ENCODE data around the gene EPGN.

The EPGN gene, protein sequence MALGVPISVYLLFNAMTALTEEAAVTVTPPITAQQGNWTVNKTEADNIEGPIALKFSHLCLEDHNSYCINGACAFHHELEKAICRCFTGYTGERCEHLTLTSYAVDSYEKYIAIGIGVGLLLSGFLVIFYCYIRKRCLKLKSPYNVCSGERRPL

GRCh38 chr4:74308215-74308614, at the start of gene EPGN:
TSS of gene EPGN (plus strand) at chr4:74308470. CDS start at chr4:74308534, 64 bp downstream.
- no peaks in the 10 kb centered on the region for H3K36me3 ChIP-seq (ENCODE audit: control insufficient read depth, insufficient read depth, low read length)
- no peak within 1 kb of the TSS for H3K27ac ChIP-seq (ENCODE audit: low read depth, low read length)
- H3K27me3 ChIP-seq (ENCODE audit: control insufficient read depth, insufficient read depth, low read length): no peaks in the 10 kb centered on the region
- no peaks in the 10 kb centered on the region; the same call in 1 of the 2 replicates for H3K4me1 ChIP-seq (ENCODE audit: control insufficient read depth, insufficient read depth, low read length)
- no peaks in the 10 kb centered on the region for H3K9me3 ChIP-seq (ENCODE audit: control insufficient read depth, insufficient read depth, low read length)
- no peak within 1 kb of the TSS for H3K4me3 ChIP-seq (ENCODE audit: low read depth, low read length)
- H3K9ac ChIP-seq (ENCODE audit: low read depth, low read length): no peak within 1 kb of the TSS

DNA sequence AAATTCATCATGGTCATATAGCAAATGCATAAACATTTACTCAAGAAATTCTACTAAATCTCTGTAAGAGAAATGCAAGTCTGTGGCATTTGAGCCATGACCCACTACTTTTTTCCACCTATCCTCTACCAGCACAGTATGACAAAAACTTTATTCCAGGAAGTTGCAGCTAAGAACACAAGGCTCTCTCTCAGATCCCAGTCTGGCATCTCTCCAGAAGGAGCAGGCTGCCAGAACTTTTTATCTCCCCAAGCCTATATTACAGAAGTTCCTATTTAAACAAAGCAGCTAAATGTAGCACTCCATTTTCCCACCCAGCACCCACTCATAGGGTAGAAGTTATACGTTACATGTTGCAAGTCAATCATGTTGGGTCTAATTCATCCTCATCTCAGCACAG, 49.3 kb upstream of the EPGN start:
- Histone ChIP-seq H3K9ac (ENCODE audit: low read depth, low read length) (no peak overlapping the region), H3K27ac (ENCODE audit: low read depth, low read length) (no peak overlapping the region), H3K36me3 (ENCODE audit: control insufficient read depth, insufficient read depth, low read length) (no peaks in the 10 kb centered on the region), H3K27me3 (ENCODE audit: control insufficient read depth, insufficient read depth, low read length) (no peaks in the 10 kb centered on the region), H3K4me1 (ENCODE audit: control insufficient read depth, insufficient read depth, low read length) (no peaks in the 10 kb centered on the region), H3K4me3 (ENCODE audit: low read depth, low read length) (no peak overlapping the region), H3K9me3 (ENCODE audit: control insufficient read depth, insufficient read depth, low read length) (no peaks in the 10 kb centered on the region)

DNA sequence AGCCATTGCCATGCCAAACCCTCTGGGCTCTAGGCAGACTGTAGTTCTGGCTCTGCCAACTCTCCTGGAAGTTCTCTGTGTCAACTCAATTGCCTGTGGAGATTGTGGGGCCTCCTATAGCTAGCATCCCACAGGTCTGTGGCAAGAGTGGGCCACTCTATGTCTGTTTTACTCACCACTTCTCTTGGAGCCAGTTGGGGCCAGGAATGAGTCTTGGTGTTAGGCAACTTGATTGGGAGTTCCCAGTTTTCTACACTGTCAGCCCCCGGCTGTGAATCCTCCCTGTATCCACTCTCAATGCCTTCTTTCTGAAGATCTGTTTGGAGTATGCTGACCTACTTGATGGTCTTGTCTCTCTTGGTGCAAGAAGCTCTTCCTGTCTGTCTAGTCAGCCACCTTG, 48.2 kb upstream of the EPGN start:
- Histone ChIP-seq H3K36me3 (ENCODE audit: control insufficient read depth, insufficient read depth, low read length) (no peaks in the 10 kb centered on the region), H3K27ac (ENCODE audit: low read depth, low read length) (no peak overlapping the region), H3K27me3 (ENCODE audit: control insufficient read depth, insufficient read depth, low read length) (no peaks in the 10 kb centered on the region), H3K9ac (ENCODE audit: low read depth, low read length) (no peak overlapping the region), H3K4me3 (ENCODE audit: low read depth, low read length) (no peak overlapping the region), H3K9me3 (ENCODE audit: control insufficient read depth, insufficient read depth, low read length) (no peaks in the 10 kb centered on the region), H3K4me1 (ENCODE audit: control insufficient read depth, insufficient read depth, low read length) (no peaks in the 10 kb centered on the region)

- no peaks in the 10 kb centered on the region for H3K4me1 ChIP-seq (ENCODE audit: control insufficient read depth, insufficient read depth, low read length)
- no peaks in the 10 kb centered on the region for H3K36me3 ChIP-seq (ENCODE audit: control insufficient read depth, insufficient read depth, low read length)
- H3K9me3 ChIP-seq (ENCODE audit: control insufficient read depth, insufficient read depth, low read length): no peaks in the 10 kb centered on the region
Observed at GRCh38 chr4:74262522-74262921, 45.7 kb upstream of the EPGN start.

DNA sequence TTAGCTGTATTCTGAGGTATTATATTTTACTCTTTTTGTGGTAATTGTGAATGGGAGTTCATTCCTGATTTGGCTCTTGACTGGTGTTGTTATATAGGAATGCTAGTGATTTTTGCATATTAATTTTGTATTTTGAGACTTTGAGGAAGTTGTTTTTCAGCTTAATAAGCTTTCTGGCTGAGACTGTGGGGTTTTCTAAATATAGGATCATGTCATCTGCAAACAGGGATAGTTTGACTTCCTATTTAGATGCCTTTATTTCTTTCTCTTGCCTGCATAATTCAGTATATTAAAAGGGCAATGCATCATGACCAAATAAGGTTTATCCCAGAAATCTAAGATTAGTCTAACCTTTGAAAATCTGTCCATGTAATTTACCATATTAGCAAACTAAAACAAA, 44.7 kb upstream of the EPGN start:
- Histone ChIP-seq H3K27me3 (ENCODE audit: control insufficient read depth, insufficient read depth, low read length) (no peaks in the 10 kb centered on the region), H3K9ac (ENCODE audit: low read depth, low read length) (no peak overlapping the region), H3K36me3 (ENCODE audit: control insufficient read depth, insufficient read depth, low read length) (no peaks in the 10 kb centered on the region), H3K4me3 (ENCODE audit: low read depth, low read length) (no peak overlapping the region), H3K4me1 (ENCODE audit: control insufficient read depth, insufficient read depth, low read length) (no peaks in the 10 kb centered on the region), H3K27ac (ENCODE audit: low read depth, low read length) (no peak overlapping the region), H3K9me3 (ENCODE audit: control insufficient read depth, insufficient read depth, low read length) (no peaks in the 10 kb centered on the region)

More at GRCh38 chr4:74262522-74262921, 45.7 kb upstream of the EPGN start:
- no peak overlapping the region for H3K27ac ChIP-seq (ENCODE audit: low read depth, low read length)
- no peak overlapping the region for H3K9ac ChIP-seq (ENCODE audit: low read depth, low read length)
- no peaks in the 10 kb centered on the region for H3K27me3 ChIP-seq (ENCODE audit: control insufficient read depth, insufficient read depth, low read length)
- no peak overlapping the region for H3K4me3 ChIP-seq (ENCODE audit: low read depth, low read length)

GRCh38 chr4:74266081-74266480, 42.2 kb upstream of the EPGN start:
- H3K4me3 ChIP-seq (ENCODE audit: low read depth, low read length): no peak overlapping the region
- H3K27me3 ChIP-seq (ENCODE audit: control insufficient read depth, insufficient read depth, low read length): no peaks in the 10 kb centered on the region
- no peaks in the 10 kb centered on the region for H3K9me3 ChIP-seq (ENCODE audit: control insufficient read depth, insufficient read depth, low read length)
- H3K4me1 ChIP-seq (ENCODE audit: control insufficient read depth, insufficient read depth, low read length): no peaks in the 10 kb centered on the region
- no peaks in the 10 kb centered on the region for H3K36me3 ChIP-seq (ENCODE audit: control insufficient read depth, insufficient read depth, low read length)
- H3K9ac ChIP-seq (ENCODE audit: low read depth, low read length): no peak overlapping the region
- H3K27ac ChIP-seq (ENCODE audit: low read depth, low read length): no peak overlapping the region

DNA sequence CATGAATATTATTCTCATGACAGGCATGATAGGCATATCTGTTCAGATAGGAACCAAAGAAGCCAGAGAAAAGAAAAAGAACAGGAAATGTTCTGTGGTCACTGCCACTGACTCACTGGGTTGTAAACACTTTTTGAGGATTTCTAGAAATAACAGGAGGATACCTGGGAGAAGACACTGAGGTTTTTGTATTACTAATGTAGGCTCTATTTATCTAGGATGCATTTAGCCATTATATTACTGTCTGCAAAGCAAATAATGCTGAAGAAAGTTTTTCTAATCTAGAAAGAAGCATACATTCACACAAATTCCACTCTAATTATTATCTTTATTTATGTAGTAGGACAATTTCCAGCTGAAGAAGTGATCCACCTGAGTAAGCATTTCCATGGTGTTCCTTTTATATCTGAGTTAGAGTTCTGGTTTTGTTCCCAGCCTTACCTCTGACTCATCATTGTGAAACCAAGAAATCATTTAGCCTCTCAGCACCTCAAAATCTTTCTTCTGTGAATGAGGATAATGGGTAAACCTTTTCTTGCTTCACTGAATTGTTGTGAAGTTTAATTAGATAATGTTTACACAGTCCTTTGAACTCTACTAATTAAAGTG, 40.2 kb upstream of the EPGN start:
- H3K4me3 ChIP-seq (ENCODE audit: low read depth, low read length): no peak overlapping the region
- no peaks in the 10 kb centered on the region for H3K27me3 ChIP-seq (ENCODE audit: control insufficient read depth, insufficient read depth, low read length)
- H3K9me3 ChIP-seq (ENCODE audit: control insufficient read depth, insufficient read depth, low read length): no peaks in the 10 kb centered on the region
- no peak overlapping the region for H3K9ac ChIP-seq (ENCODE audit: low read depth, low read length)
- H3K36me3 ChIP-seq (ENCODE audit: control insufficient read depth, insufficient read depth, low read length): no peaks in the 10 kb centered on the region
- H3K27ac ChIP-seq (ENCODE audit: low read depth, low read length): no peak overlapping the region
- H3K4me1 ChIP-seq (ENCODE audit: control insufficient read depth, insufficient read depth, low read length): no peaks in the 10 kb centered on the region

DNA sequence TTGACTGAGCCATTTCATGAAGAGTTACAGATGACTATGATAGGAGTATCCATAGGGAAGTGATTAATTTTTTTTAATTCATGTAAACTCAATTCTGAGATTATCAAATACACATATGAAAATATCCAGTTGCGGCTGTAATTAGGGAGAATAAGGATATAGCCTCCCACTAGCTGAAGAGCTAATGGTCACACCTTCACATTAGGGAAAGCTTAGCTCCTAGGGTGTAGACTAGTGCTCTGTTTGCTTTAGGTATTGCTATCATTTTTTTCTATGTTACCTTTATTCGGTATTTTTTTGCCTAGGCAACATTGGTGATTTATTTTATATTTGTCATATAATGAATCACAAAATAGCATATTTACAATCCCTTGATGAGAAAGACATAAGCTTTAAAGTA, 39.6 kb upstream of the EPGN start:
- Histone ChIP-seq H3K4me1 (ENCODE audit: control insufficient read depth, insufficient read depth, low read length) (no peaks in the 10 kb centered on the region), H3K4me3 (ENCODE audit: low read depth, low read length) (no peak overlapping the region), H3K9me3 (ENCODE audit: control insufficient read depth, insufficient read depth, low read length) (no peaks in the 10 kb centered on the region), H3K27ac (ENCODE audit: low read depth, low read length) (no peak overlapping the region), H3K27me3 (ENCODE audit: control insufficient read depth, insufficient read depth, low read length) (no peaks in the 10 kb centered on the region), H3K9ac (ENCODE audit: low read depth, low read length) (no peak overlapping the region), H3K36me3 (ENCODE audit: control insufficient read depth, insufficient read depth, low read length) (no peaks in the 10 kb centered on the region)

DNA sequence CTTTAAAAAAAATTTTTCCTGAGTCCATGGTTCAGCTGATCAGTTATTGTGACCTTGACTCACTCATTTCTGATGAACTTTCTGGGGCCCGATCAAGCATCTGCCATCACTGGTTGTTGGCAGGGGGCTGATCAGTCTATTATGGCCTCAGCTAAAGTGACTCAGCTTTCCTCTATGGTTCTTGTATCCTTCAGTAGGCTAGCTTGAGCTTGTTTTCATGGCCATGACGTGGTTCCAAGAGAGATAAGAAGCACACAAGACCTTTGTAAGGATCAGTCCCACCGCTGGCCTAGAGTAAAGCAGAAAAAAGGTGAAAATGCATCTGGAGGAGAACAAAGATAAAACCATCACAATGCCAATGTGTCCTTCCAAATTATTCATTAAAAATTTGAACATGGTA, 29.8 kb upstream of the EPGN start:
- Histone ChIP-seq H3K4me3 (ENCODE audit: low read depth, low read length) (no peak overlapping the region), H3K9me3 (ENCODE audit: control insufficient read depth, insufficient read depth, low read length) (no peaks in the 10 kb centered on the region), H3K9ac (ENCODE audit: low read depth, low read length) (no peak overlapping the region), H3K36me3 (ENCODE audit: control insufficient read depth, insufficient read depth, low read length) (no peaks in the 10 kb centered on the region), H3K27ac (ENCODE audit: low read depth, low read length) (no peak overlapping the region), H3K4me1 (ENCODE audit: control insufficient read depth, insufficient read depth, low read length) (no peaks in the 10 kb centered on the region), H3K27me3 (ENCODE audit: control insufficient read depth, insufficient read depth, low read length) (no peaks in the 10 kb centered on the region)

GRCh38 chr4:74279716-74280115, 28.6 kb upstream of the EPGN start:
- no peaks in the 10 kb centered on the region for H3K9me3 ChIP-seq (ENCODE audit: control insufficient read depth, insufficient read depth, low read length)
- H3K27me3 ChIP-seq (ENCODE audit: control insufficient read depth, insufficient read depth, low read length): no peaks in the 10 kb centered on the region
- H3K4me1 ChIP-seq (ENCODE audit: control insufficient read depth, insufficient read depth, low read length): no peaks in the 10 kb centered on the region
- H3K36me3 ChIP-seq (ENCODE audit: control insufficient read depth, insufficient read depth, low read length): no peaks in the 10 kb centered on the region
- no peak overlapping the region for H3K27ac ChIP-seq (ENCODE audit: low read depth, low read length)
- H3K4me3 ChIP-seq (ENCODE audit: low read depth, low read length): no peak overlapping the region
- no peak overlapping the region for H3K9ac ChIP-seq (ENCODE audit: low read depth, low read length)

DNA sequence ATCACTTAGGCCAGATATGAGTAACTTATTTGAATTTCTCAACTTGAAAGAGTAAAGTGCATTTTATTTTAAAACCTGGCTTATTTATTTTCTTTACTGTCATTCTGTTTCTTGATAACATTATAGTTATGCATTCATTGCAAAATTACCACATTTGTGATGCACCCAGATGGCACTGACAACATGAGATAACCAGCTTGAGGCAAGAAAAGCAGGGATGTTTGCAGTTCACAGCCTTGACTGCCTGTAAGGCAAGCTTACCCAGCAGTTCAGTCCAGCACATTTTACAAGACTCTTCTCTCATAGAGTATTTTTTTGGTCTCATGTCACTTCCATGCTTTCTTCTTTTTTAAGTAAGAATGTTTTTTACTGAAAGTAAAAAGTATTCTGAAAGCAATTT, 25.3 kb upstream of the EPGN start:
- no peak overlapping the region for H3K27ac ChIP-seq (ENCODE audit: low read depth, low read length)
- no peaks in the 10 kb centered on the region for H3K36me3 ChIP-seq (ENCODE audit: control insufficient read depth, insufficient read depth, low read length)

More for the DNA sequence above, 25.3 kb upstream of the EPGN start:
- Histone ChIP-seq H3K4me3 (ENCODE audit: low read depth, low read length) (no peak overlapping the region), H3K9ac (ENCODE audit: low read depth, low read length) (no peak overlapping the region), H3K9me3 (ENCODE audit: control insufficient read depth, insufficient read depth, low read length) (no peaks in the 10 kb centered on the region), H3K27me3 (ENCODE audit: control insufficient read depth, insufficient read depth, low read length) (no peaks in the 10 kb centered on the region), H3K4me1 (ENCODE audit: control insufficient read depth, insufficient read depth, low read length) (no peaks in the 10 kb centered on the region)
